ENCODE measurements around the gene ZSWIM4. TPM values are rescaled to one million over a fixed set of nuclear protein-coding genes. Genes with fewer than 3 reads are reported as not detected.

ZSWIM4 gene
- total and polyA plus RNA-seq, 10 of the 15 experiments (the other 5 are each of a cell fraction or from before 2014, with no cell fraction given): 0.73 to 11.1 (median 1.8) TPM; not detected in 2

DNA sequence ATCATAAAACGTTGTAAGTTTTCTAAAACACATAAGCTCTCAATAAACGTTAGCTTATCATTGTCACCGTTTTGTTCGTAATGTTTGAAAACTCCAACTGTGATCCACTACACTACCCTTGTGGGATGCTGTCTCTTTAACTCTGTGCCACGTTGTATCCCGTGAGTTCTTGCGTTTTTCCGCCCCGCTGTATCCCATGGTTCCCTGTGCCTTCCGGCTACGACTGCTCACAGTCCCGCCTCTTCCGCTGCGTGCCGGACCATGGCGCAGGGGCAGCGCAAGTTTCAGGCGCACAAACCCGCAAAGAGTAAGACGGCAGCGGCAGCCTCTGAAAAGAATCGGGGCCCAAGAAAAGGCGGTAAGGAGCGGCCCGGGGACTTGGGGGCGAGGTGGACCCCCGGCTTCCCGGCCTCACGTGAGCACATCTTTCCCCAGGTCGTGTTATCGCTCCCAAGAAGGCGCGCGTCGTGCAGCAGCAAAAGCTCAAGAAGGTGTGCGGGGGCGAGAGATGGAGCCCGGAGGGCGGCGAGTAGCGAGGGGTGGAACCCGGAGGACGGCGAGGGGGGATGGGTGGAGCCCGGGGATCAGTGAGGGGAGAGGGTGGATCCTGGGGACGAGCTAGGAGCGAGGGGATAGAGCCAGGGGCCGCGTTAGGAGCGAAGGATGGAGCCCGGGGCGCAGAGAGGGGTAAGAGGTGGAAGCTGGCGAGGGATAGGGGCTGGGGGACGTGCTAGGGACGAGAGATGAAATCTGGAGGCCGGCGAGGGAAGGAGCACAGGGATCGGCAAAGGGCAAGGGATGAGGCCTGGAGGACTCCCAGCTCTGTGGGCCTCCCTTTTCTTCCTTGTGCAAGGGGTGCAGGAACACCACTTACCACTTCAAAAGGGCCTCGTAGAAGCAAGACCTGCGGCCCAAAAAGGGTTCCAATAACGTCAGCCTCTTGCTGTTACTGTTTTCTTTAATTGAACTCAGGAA is 20.7 kb upstream of the ZSWIM4 start, which contains the start of gene C19orf53 (continued):
- TF ChIP-seq, protein P1, sequence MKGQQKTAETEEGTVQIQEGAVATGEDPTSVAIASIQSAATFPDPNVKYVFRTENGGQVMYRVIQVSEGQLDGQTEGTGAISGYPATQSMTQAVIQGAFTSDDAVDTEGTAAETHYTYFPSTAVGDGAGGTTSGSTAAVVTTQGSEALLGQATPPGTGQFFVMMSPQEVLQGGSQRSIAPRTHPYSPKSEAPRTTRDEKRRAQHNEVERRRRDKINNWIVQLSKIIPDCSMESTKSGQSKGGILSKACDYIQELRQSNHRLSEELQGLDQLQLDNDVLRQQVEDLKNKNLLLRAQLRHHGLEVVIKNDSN (IDR thresholded peaks at IDR 0.05; ENCODE audit: borderline replicate concordance, extremely low read length, insufficient read depth, low read depth, low read length): no peak
- TF ChIP-seq KDM1A (IDR thresholded peaks at IDR 0.05; ENCODE audit: borderline replicate concordance) (no peak), SREBF1 (IDR thresholded peaks at IDR 0.05; ENCODE audit: low read length) (no peak), RELA (IDR thresholded peaks at IDR 0.05; ENCODE audit: borderline replicate concordance, partially characterized antibody) (peak; percentile 78), NR2C1 (IDR thresholded peaks at IDR 0.05) (peak; percentile 55; the same call in 1 of the 2 replicates), ZSCAN29 (IDR thresholded peaks at IDR 0.05) (no peak), IKZF1 (conservative IDR thresholded peaks at IDR 0.05) (peak; percentile 98), SIX5 (IDR thresholded peaks at IDR 0.05; ENCODE audit: low read depth, low read length, severe bottlenecking) (peak; percentile 96), BACH1 (IDR thresholded peaks at IDR 0.05; ENCODE audit: borderline replicate concordance) (peak; percentile 54; the same call in 1 of the 2 replicates), MYB (IDR thresholded peaks at IDR 0.05; ENCODE audit: borderline replicate concordance, low read depth, low read length) (no peak), ZBED1 (IDR thresholded peaks at IDR 0.05; ENCODE audit: borderline replicate concordance) (peak; percentile 70; the same call in 1 of the 2 replicates), ZNF384 (IDR thresholded peaks at IDR 0.05; ENCODE audit: borderline replicate concordance, low read depth, low read length) (no peak), RAD51 (IDR thresholded peaks at IDR 0.05) (peak; percentile 44), CBX3 (IDR thresholded peaks at IDR 0.05; ENCODE audit: borderline replicate concordance, low read depth) (no peak), WRNIP1 (IDR thresholded peaks at IDR 0.05; ENCODE audit: borderline replicate concordance, low read depth, low read length) (0 out of 2 replicates have a peak, but pooled peaks have one; percentile 39), CEBPB (IDR thresholded peaks at IDR 0.05; ENCODE audit: borderline replicate concordance in 1 of 2, low read depth in 2 of 2, low read length in 2 of 2) (no peak), BHLHE40 (IDR thresholded peaks at IDR 0.05; ENCODE audit: borderline replicate concordance in 1 of 2, low read depth in 2 of 2, low read length in 1 of 2) (peak; percentile 80 to 91)
- TF ChIP-seq, protein P2, sequence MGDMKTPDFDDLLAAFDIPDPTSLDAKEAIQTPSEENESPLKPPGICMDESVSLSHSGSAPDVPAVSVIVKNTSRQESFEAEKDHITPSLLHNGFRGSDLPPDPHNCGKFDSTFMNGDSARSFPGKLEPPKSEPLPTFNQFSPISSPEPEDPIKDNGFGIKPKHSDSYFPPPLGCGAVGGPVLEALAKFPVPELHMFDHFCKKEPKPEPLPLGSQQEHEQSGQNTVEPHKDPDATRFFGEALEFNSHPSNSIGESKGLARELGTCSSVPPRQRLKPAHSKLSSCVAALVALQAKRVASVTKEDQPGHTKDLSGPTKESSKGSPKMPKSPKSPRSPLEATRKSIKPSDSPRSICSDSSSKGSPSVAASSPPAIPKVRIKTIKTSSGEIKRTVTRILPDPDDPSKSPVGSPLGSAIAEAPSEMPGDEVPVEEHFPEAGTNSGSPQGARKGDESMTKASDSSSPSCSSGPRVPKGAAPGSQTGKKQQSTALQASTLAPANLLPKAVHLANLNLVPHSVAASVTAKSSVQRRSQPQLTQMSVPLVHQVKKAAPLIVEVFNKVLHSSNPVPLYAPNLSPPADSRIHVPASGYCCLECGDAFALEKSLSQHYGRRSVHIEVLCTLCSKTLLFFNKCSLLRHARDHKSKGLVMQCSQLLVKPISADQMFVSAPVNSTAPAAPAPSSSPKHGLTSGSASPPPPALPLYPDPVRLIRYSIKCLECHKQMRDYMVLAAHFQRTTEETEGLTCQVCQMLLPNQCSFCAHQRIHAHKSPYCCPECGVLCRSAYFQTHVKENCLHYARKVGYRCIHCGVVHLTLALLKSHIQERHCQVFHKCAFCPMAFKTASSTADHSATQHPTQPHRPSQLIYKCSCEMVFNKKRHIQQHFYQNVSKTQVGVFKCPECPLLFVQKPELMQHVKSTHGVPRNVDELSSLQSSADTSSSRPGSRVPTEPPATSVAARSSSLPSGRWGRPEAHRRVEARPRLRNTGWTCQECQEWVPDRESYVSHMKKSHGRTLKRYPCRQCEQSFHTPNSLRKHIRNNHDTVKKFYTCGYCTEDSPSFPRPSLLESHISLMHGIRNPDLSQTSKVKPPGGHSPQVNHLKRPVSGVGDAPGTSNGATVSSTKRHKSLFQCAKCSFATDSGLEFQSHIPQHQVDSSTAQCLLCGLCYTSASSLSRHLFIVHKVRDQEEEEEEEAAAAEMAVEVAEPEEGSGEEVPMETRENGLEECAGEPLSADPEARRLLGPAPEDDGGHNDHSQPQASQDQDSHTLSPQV (IDR thresholded peaks at IDR 0.05): no peak

Data from GM12878 (cell line).